Mesenchymal stem cell (in vitro differentiated cells and primary cell): Measurements from ENCODE around the gene APEX1.

ENCODE experiments used
- DNase-seq: peaks from one replicate; pipeline ENCODE4 v3.0.0-alpha.2; 2013
- H2AFZ ChIP-seq: one replicate; pipeline ENCODE4 v1.6.1; 2013; ENCODE audit warnings: low read depth, mild to moderate bottlenecking, control low read depth, inconsistent platforms, low read length, moderate library complexity
- H2AK5ac ChIP-seq: 2 replicates; pipeline ENCODE4 v1.6.1; 2013; ENCODE audit warnings: low read length, moderate library complexity, mild to moderate bottlenecking, inconsistent platforms; ENCODE audit not compliant: severe bottlenecking
- H2BK120ac ChIP-seq: one replicate; pipeline ENCODE4 v1.6.1; 2013; ENCODE audit warnings: low read depth, mild to moderate bottlenecking, inconsistent platforms, low read length, moderate library complexity
- H2BK12ac ChIP-seq, 2 experiments: one replicate each; pipeline ENCODE4 v1.6.1; 2013; ENCODE audit warnings: inconsistent platforms in 2 of 2, low read length in 2 of 2, mild to moderate bottlenecking in 2 of 2, moderate library complexity in 2 of 2, control low read depth in 1 of 2
- H2BK15ac ChIP-seq: one replicate; pipeline ENCODE4 v1.6.1; 2013; ENCODE audit warnings: mild to moderate bottlenecking, low read depth, inconsistent platforms; ENCODE audit not compliant: poor library complexity, severe bottlenecking
- H2BK5ac ChIP-seq: 2 replicates; pipeline ENCODE4 v1.6.1; 2013; ENCODE audit warnings: low read depth, mild to moderate bottlenecking, low read length, control low read depth, inconsistent platforms; ENCODE audit not compliant: poor library complexity, severe bottlenecking
- H3K14ac ChIP-seq, 2 experiments: one replicate each; pipeline ENCODE4 v1.6.1; 2013; ENCODE audit warnings: inconsistent platforms in 2 of 2, low read length in 2 of 2, control low read depth in 1 of 2, mild to moderate bottlenecking in 1 of 2, moderate library complexity in 1 of 2
- H3K18ac ChIP-seq, 2 experiments: one replicate each; pipeline ENCODE4 v1.6.1; 2013; ENCODE audit warnings: inconsistent platforms in 2 of 2, low read length in 2 of 2, control low read depth in 1 of 2, low read depth in 1 of 2, mild to moderate bottlenecking in 1 of 2
- H3K23ac ChIP-seq, 2 experiments: one replicate each; pipeline ENCODE4 v1.6.1; 2013; ENCODE audit warnings: inconsistent platforms in 2 of 2, low read length in 2 of 2, mild to moderate bottlenecking in 2 of 2, moderate library complexity in 2 of 2, control low read depth in 1 of 2
- H3K27ac ChIP-seq: 2 replicates; pipeline ENCODE4 v1.5.1; 2013; ENCODE audit warnings: mild to moderate bottlenecking, moderate library complexity, low read length, control low read depth, inconsistent platforms; ENCODE audit not compliant: poor library complexity, severe bottlenecking
- H3K27me3 ChIP-seq, 2 experiments: 2 replicates each; pipeline versions ENCODE4 v1.6.1 to v1.7.0; 2013; ENCODE audit warnings: low read length in 2 of 2, mild to moderate bottlenecking in 2 of 2, moderate library complexity in 2 of 2, control low read depth in 1 of 2, inconsistent platforms in 1 of 2; ENCODE audit not compliant: control insufficient read depth in 1 of 2, insufficient read depth in 1 of 2
- H3K36me3 ChIP-seq, 2 experiments: 2 replicates each; pipeline versions ENCODE4 v1.6.1 to v1.7.0; 2013; ENCODE audit warnings: low read length in 2 of 2, control low read depth in 1 of 2, inconsistent platforms in 1 of 2, low read depth in 1 of 2, mild to moderate bottlenecking in 1 of 2; ENCODE audit not compliant: insufficient read depth in 2 of 2, control insufficient read depth in 1 of 2
- H3K4ac ChIP-seq, 2 experiments: one replicate each; pipeline ENCODE4 v1.6.1; 2013; ENCODE audit warnings: inconsistent platforms in 2 of 2, low read length in 2 of 2, mild to moderate bottlenecking in 2 of 2, moderate library complexity in 2 of 2, control low read depth in 1 of 2, low read depth in 1 of 2
- H3K4me1 ChIP-seq: 2 replicates; pipeline ENCODE4 v1.6.1; 2013; ENCODE audit warnings: low read depth, low read length, control low read depth; ENCODE audit not compliant: control insufficient read depth, insufficient read depth
- H3K4me2 ChIP-seq: 2 replicates; pipeline ENCODE4 v1.6.1; 2013; ENCODE audit warnings: low read length, mild to moderate bottlenecking, inconsistent platforms; ENCODE audit not compliant: poor library complexity, severe bottlenecking
- H3K4me3 ChIP-seq, 2 experiments: 2 replicates each; pipeline versions ENCODE4 v1.5.1 to v1.7.0; 2013; ENCODE audit warnings: low read length in 2 of 2, mild to moderate bottlenecking in 2 of 2, control low read depth in 1 of 2, low read depth in 1 of 2; ENCODE audit not compliant: insufficient read depth in 1 of 2
- H3K79me1 ChIP-seq: replicated peaks from 2 replicates; pipeline ENCODE4 v1.6.1; 2013; ENCODE audit warnings: mild to moderate bottlenecking, control low read depth, low read length, inconsistent platforms; ENCODE audit not compliant: poor library complexity, severe bottlenecking
- H3K9ac ChIP-seq: 2 replicates; pipeline ENCODE4 v1.7.0; 2013; ENCODE audit warnings: mild to moderate bottlenecking, low read length, moderate library complexity
- H3K9me3 ChIP-seq: 2 replicates; pipeline ENCODE4 v1.7.0; 2013; ENCODE audit warnings: mild to moderate bottlenecking, low read length; ENCODE audit not compliant: control insufficient read depth
- H4K8ac ChIP-seq: one replicate; pipeline ENCODE4 v1.6.1; 2013; ENCODE audit warnings: inconsistent platforms, mild to moderate bottlenecking, low read length, moderate library complexity
- H4K91ac ChIP-seq: one replicate; pipeline ENCODE4 v1.6.1; 2013; ENCODE audit warnings: mild to moderate bottlenecking, low read length, inconsistent platforms
- WGBS: methylation state at CpG from one replicate; pipeline ENCODE4 v1.1.7; 2013; ENCODE audit warnings: mixed read lengths; 5-methylcytosine and 5-hydroxymethylcytosine counted together

The APEX1 gene

DNA sequence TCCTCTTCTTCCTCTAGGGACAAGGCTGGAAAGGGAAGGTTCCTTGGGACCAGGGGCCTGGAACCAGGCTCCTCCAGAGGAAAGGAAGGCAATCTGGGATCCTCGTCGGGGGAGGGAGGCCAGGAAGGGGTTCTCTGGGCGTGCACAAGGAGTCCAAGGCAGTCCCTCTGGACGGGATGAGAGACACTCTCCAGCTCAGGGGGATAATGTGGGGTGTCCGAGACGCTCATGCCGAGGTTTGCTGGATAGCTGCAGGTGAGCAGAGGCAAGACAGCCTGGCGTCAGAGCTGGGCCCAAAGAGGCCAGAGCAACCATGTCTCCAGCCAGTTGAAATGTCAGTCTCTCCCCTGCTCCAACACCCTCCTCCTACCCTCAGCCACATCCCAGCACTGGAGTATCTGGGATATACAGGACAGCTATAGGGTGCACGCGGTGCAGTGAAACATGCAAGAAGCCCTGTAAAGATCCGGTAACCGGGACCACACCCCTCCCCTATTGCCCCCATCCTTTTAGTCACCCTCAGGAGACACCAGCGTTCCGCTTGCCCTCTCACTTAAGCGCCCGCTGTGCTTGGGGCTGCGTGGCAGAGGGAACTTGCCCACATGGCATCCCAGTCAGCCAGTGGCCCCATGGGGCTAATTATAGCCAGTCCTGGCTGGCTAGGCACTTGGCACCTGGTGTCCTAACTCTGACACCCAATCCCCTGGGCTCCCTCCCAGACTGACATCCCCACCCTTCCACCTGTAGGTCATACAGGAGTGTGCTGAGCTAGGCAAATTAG is 19.3 kb upstream of the APEX1 start, which contains the start of gene KLHL33:
KLHL33 (minus strand) TSS at position 585 of the 781 bp plus-strand sequence; CDS start at position 230, 355 bp downstream.
- no peak within 1 kb of the TSS for H3K4ac ChIP-seq
- no peak within 1 kb of the TSS for H4K91ac ChIP-seq
- H2BK5ac ChIP-seq, result no peak within 1 kb of the TSS
- H2BK120ac ChIP-seq, result no peak within 1 kb of the TSS
- DNase-seq, result no peak
- peak within 1 kb of the TSS; percentile 65 for H2AFZ ChIP-seq
- 80% methylated on average over 17 of the region's 17 CpGs for WGBS
- H3K4me3 ChIP-seq, result peak within 1 kb of the TSS in 1 of 2 experiments; percentile 67
- H3K27me3 ChIP-seq, result peaks cover 0 to 17% of the 10 kb centered on the region in 2 experiments
- no peak within 1 kb of the TSS for H2AK5ac ChIP-seq
- no peak within 1 kb of the TSS for H3K14ac ChIP-seq
- H3K23ac ChIP-seq, result no peak within 1 kb of the TSS
- no peak within 1 kb of the TSS for H2BK12ac ChIP-seq
- no peak within 1 kb of the TSS for H3K4me2 ChIP-seq
- H3K79me1 ChIP-seq, result no peaks in the 10 kb centered on the region
- H3K9me3 ChIP-seq, result no peaks in the 10 kb centered on the region
- peak within 1 kb of the TSS; percentile 66 for H3K9ac ChIP-seq
- H3K18ac ChIP-seq, result no peak within 1 kb of the TSS
- peaks cover 6% of the 10 kb centered on the region for H3K4me1 ChIP-seq
- no peaks in the 10 kb centered on the region for H3K36me3 ChIP-seq
- H4K8ac ChIP-seq, result no peak within 1 kb of the TSS
- H2BK15ac ChIP-seq, result no peak within 1 kb of the TSS
- H3K27ac ChIP-seq, result no peak within 1 kb of the TSS

DNA sequence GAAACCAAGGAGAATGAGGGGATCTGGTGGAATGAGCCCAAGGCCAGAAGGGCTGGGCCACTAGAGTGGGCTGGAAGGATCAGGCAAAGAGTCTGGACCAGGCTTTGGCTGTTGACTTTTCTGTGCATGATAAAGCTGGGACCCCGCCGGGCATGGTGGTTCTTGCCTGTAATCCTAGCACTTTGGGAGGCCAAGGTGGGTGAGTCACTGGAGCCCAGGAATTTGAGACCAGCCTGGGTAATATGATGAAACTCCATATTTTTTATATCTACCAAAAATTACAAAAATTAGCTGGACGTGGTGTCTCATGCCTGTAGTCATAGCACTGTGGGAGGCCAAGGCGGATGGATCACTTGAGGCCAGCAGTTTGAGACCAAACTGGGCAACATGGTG is 18.7 kb upstream of the APEX1 start:
- Histone ChIP-seq H3K4me3 (no peak overlapping the region), H3K27me3 (peaks cover 0 to 17% of the 10 kb centered on the region in 2 experiments), H3K18ac (no peak overlapping the region), H2BK5ac (no peak overlapping the region), H3K23ac (no peak overlapping the region), H3K27ac (no peak overlapping the region), H3K79me1 (no peaks in the 10 kb centered on the region), H3K9me3 (no peaks in the 10 kb centered on the region), H3K4ac (no peak overlapping the region), H4K91ac (no peak overlapping the region), H3K9ac (no peak overlapping the region), H3K4me1 (peaks cover 6% of the 10 kb centered on the region), H4K8ac (no peak overlapping the region), H2BK12ac (no peak overlapping the region), H2AFZ (no peak overlapping the region), H2BK15ac (no peak overlapping the region), H2BK120ac (no peak overlapping the region), H3K36me3 (no peaks in the 10 kb centered on the region), H3K4me2 (no peak overlapping the region), H3K14ac (no peak overlapping the region), H2AK5ac (no peak overlapping the region)
- DNase-seq, result no peak
- 96% methylated on average over 2 of the region's 4 CpGs for WGBS

DNA sequence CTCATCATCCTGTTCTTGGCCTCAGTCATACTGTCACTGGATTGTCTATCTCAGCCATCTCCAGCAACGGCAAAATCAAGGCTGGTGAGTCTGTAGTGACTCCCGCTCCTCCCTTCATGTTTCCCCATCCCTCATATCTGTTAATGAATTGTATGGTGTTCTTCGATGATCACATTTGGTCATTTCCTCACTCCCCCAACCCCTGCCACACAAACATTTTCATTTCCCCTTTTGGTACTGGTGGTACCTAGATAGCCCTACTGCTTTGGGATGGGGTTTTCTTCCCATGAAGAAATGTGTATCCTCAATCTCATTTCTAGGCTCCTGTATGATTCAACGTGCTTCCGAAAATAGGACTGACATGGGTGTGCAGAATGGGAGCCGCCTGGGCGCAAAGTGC is 16.4 kb upstream of the APEX1 start:
- H3K4me2 ChIP-seq, result no peak overlapping the region
- H2AK5ac ChIP-seq, result no peak overlapping the region
- H4K8ac ChIP-seq, result no peak overlapping the region

DNA sequence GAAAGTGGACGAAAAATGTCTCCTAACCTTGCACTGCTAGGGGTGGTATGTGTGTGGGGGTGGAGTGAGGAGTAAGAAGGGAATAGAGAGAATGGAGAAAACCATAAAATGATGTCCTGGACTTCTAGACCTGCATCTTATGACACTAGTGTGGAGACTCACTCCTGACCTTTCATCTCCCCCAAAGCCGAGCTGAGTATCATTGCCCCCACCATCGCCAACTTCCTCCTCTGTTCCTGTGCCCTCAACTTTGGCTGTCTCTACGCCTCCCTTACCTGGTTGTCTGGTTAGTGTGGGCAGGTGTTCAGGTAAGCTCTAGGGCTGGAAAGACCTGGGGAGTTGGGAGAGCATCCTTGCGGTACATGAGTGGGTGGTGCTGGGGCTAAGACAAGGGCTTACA is 14.6 kb upstream of the APEX1 start:
- H2BK15ac ChIP-seq, result no peak overlapping the region
- no peak overlapping the region for H3K23ac ChIP-seq
- H3K18ac ChIP-seq, result no peak overlapping the region
- H2AK5ac ChIP-seq, result no peak overlapping the region
- H2BK120ac ChIP-seq, result no peak overlapping the region
- H2BK12ac ChIP-seq, result no peak overlapping the region
- H3K4me2 ChIP-seq, result no peak overlapping the region
- no peak overlapping the region for H2AFZ ChIP-seq
- H3K14ac ChIP-seq, result no peak overlapping the region
- no peak overlapping the region for H3K4me3 ChIP-seq
- H3K9me3 ChIP-seq, result no peaks in the 10 kb centered on the region
- no peak overlapping the region for H4K91ac ChIP-seq
- H3K36me3 ChIP-seq, result peaks cover 3 to 12% of the 10 kb centered on the region in 2 experiments
- peaks cover 6% of the 10 kb centered on the region for H3K4me1 ChIP-seq
- no peak overlapping the region for H4K8ac ChIP-seq
- no peak overlapping the region for H3K4ac ChIP-seq
- H3K27ac ChIP-seq, result no peak overlapping the region
- H3K79me1 ChIP-seq, result no peaks in the 10 kb centered on the region
- no peak overlapping the region for H3K9ac ChIP-seq
- WGBS, result 94% methylated on average over 2 of the region's 5 CpGs
- peaks cover 0 to 10% of the 10 kb centered on the region in 2 experiments for H3K27me3 ChIP-seq
- H2BK5ac ChIP-seq, result no peak overlapping the region
- no peak for DNase-seq

More for the DNA sequence above, 16.4 kb upstream of the APEX1 start:
- Histone ChIP-seq H2BK120ac (no peak overlapping the region), H3K27ac (no peak overlapping the region), H2AFZ (no peak overlapping the region), H4K91ac (no peak overlapping the region), H3K4ac (no peak overlapping the region), H3K9me3 (no peaks in the 10 kb centered on the region), H3K14ac (no peak overlapping the region), H3K79me1 (no peaks in the 10 kb centered on the region), H3K9ac (no peak overlapping the region), H3K18ac (no peak overlapping the region), H2BK12ac (no peak overlapping the region), H3K4me3 (no peak overlapping the region), H2BK5ac (no peak overlapping the region), H3K23ac (no peak overlapping the region), H2BK15ac (no peak overlapping the region), H3K4me1 (peaks cover 6% of the 10 kb centered on the region), H3K27me3 (peaks cover 0 to 17% of the 10 kb centered on the region in 2 experiments), H3K36me3 (no peaks in the 10 kb centered on the region)
- DNase-seq, result no peak
- 88% methylated on average over 7 of the region's 7 CpGs for WGBS
